Measurements from ENCODE around the gene CPM.

- TF ChIP-seq, protein P1, sequence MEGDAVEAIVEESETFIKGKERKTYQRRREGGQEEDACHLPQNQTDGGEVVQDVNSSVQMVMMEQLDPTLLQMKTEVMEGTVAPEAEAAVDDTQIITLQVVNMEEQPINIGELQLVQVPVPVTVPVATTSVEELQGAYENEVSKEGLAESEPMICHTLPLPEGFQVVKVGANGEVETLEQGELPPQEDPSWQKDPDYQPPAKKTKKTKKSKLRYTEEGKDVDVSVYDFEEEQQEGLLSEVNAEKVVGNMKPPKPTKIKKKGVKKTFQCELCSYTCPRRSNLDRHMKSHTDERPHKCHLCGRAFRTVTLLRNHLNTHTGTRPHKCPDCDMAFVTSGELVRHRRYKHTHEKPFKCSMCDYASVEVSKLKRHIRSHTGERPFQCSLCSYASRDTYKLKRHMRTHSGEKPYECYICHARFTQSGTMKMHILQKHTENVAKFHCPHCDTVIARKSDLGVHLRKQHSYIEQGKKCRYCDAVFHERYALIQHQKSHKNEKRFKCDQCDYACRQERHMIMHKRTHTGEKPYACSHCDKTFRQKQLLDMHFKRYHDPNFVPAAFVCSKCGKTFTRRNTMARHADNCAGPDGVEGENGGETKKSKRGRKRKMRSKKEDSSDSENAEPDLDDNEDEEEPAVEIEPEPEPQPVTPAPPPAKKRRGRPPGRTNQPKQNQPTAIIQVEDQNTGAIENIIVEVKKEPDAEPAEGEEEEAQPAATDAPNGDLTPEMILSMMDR (conservative IDR thresholded peaks at IDR 0.05; ENCODE audit: low read depth, low read length) = no peak
- no peak for TF ChIP-seq EZH2 (IDR thresholded peaks at IDR 0.05; ENCODE audit: low read length, unreplicated experiment)
Measured at GRCh38 chr12:68870443-68870842, 62.5 kb downstream of the CPM start.
